H1 (cell line): ENCODE data around the gene SKA1. TPM values are rescaled to one million over a fixed set of nuclear protein-coding genes. Genes with fewer than 3 reads are reported as not detected.

ENCODE experiments used
- CTCF ChIA-PET: fragments of 300-600 bp; sonication (Branson Sonifier 250); formaldehyde crosslinking; loops from one replicate; lab custom pipeline; 2021; ENCODE audit not compliant: partially characterized antibody; lab: Charles Lee
- POLR2A ChIA-PET: fragments of 300-600 bp; sonication (Branson Sonifier 250); formaldehyde crosslinking; loops from one replicate; lab custom pipeline; 2021; ENCODE audit warnings: inconsistent platforms; ENCODE audit not compliant: partially characterized antibody; lab: Charles Lee
- DNase-seq, 2 experiments: peaks; one replicate each; pipeline versions ENCODE4 v3.0.0 to v3.0.0-alpha.2; 2010 to 2022; ENCODE audit warnings: low spot score in 2 of 2, low read depth in 1 of 2, mixed read lengths in 1 of 2
- FAIRE-seq: peaks from 2 replicates; lab custom pipeline; 2011; peaks lifted over from hg19 to GRCh38; lab: Jason Lieb, UNC
- H2AFZ ChIP-seq: 2 replicates; pipeline ENCODE4 v1.8.1; 2012; ENCODE audit warnings: low read length, inconsistent platforms
- H2AK5ac ChIP-seq: 2 replicates; pipeline ENCODE4 v1.6.1; 2013; ENCODE audit warnings: low read depth, low read length
- H2BK120ac ChIP-seq: replicated peaks from 2 replicates; pipeline ENCODE3; 2013; ENCODE audit warnings: low read depth, low read length, inconsistent platforms
- H2BK12ac ChIP-seq: 2 replicates; pipeline ENCODE4 v1.6.1; 2013; ENCODE audit warnings: low read depth, low read length
- H2BK15ac ChIP-seq: 2 replicates; pipeline ENCODE4 v1.6.1; 2013; ENCODE audit warnings: low read length
- H2BK20ac ChIP-seq: 2 replicates; pipeline ENCODE4 v1.6.1; 2013; ENCODE audit warnings: low read length
- H2BK5ac ChIP-seq: 2 replicates; pipeline ENCODE4 v1.6.1; 2013; ENCODE audit warnings: low read depth, low read length
- H3K14ac ChIP-seq: 2 replicates; pipeline ENCODE4 v1.6.1; 2013; ENCODE audit warnings: inconsistent platforms; ENCODE audit not compliant: insufficient read length
- H3K18ac ChIP-seq: 2 replicates; pipeline ENCODE4 v1.6.1; 2013; ENCODE audit warnings: low read length; ENCODE audit errors: extremely low read depth
- H3K23ac ChIP-seq: 2 replicates; pipeline ENCODE4 v1.6.1; 2013; ENCODE audit warnings: inconsistent platforms; ENCODE audit not compliant: insufficient read length
- H3K23me2 ChIP-seq: 2 replicates; pipeline ENCODE4 v1.6.1; 2013; ENCODE audit warnings: low read depth, low read length
- H3K27ac ChIP-seq: 2 replicates; pipeline ENCODE4 v1.6.1; 2011; ENCODE audit warnings: low read depth, low read length, inconsistent platforms
- H3K27me3 ChIP-seq, 4 experiments: replicated peaks in 1 of 4; 1 replicate in 1 of 4; 2 replicates in 3 of 4; pipeline versions ENCODE4 v1.6.1 to v1.8.1; 2011 to 2013; ENCODE audit warnings: low read length in 3 of 4, mild to moderate bottlenecking in 3 of 4, inconsistent platforms in 2 of 4, mixed read lengths in 2 of 4, moderate library complexity in 1 of 4; ENCODE audit not compliant: control insufficient read depth in 3 of 4, insufficient read depth in 3 of 4; ENCODE audit errors: extremely low read depth in 1 of 4
- H3K36me3 ChIP-seq, 4 experiments: 2 replicates each; pipeline versions ENCODE4 v1.6.1 to v1.8.1; 2011 to 2013; ENCODE audit warnings: mild to moderate bottlenecking in 4 of 4, low read length in 3 of 4, moderate library complexity in 2 of 4, control low read depth in 1 of 4, inconsistent platforms in 1 of 4; ENCODE audit not compliant: insufficient read depth in 4 of 4, control insufficient read depth in 2 of 4
- H3K4ac ChIP-seq: replicated peaks from 2 replicates; pipeline ENCODE3; 2013; ENCODE audit warnings: low read length, low read depth, mixed read lengths, inconsistent platforms; ENCODE audit not compliant: insufficient read length
- H3K4me1 ChIP-seq, 4 experiments: replicated peaks in 1 of 4; 1 replicate in 1 of 4; 2 replicates in 3 of 4; pipeline versions ENCODE4 v1.6.1 to v1.8.1; 2011 to 2013; ENCODE audit warnings: low read length in 3 of 4, inconsistent platforms in 2 of 4, mixed read lengths in 1 of 4; ENCODE audit not compliant: insufficient read depth in 4 of 4, control insufficient read depth in 3 of 4
- H3K4me2 ChIP-seq, 2 experiments: 2 replicates each; pipeline versions ENCODE4 v1.6.1 to v1.8.1; 2011 to 2013; ENCODE audit warnings: low read depth in 2 of 2, low read length in 2 of 2, control low read depth in 1 of 2, inconsistent platforms in 1 of 2, mild to moderate bottlenecking in 1 of 2; ENCODE audit not compliant: insufficient read depth in 1 of 2
- H3K4me3 ChIP-seq, 4 experiments: fragments of 200-600, 300-600 bp in 1 of 4; sonication (generic), shearing (Covaris generic), sonication (Bioruptor Twin) in 1 of 4; 2 replicates each; pipeline versions ENCODE4 v1.5.1 to v1.8.1; 2011 to 2016; ENCODE audit warnings: low read length in 4 of 4, low read depth in 3 of 4, control low read depth in 2 of 4, inconsistent platforms in 2 of 4, mild to moderate bottlenecking in 2 of 4, mixed read lengths in 1 of 4, moderate library complexity in 1 of 4; ENCODE audit not compliant: insufficient read depth in 2 of 4; ENCODE audit errors: extremely low read depth in 1 of 4
- H3K56ac ChIP-seq: replicated peaks from 2 replicates; pipeline ENCODE3; 2013; ENCODE audit warnings: low read depth, mild to moderate bottlenecking, mixed read lengths, low read length, inconsistent platforms; ENCODE audit not compliant: insufficient read length
- H3K79me1 ChIP-seq: 2 replicates; pipeline ENCODE4 v1.6.1; 2013; ENCODE audit warnings: low read depth, low read length, control low read depth
- H3K79me2 ChIP-seq, 2 experiments: 2 replicates each; pipeline versions ENCODE4 v1.6.1 to v1.8.1; 2012 to 2013; ENCODE audit warnings: low read length in 2 of 2, mild to moderate bottlenecking in 2 of 2, inconsistent platforms in 1 of 2; ENCODE audit not compliant: insufficient read depth in 2 of 2, control insufficient read depth in 1 of 2
- H3K9ac ChIP-seq, 4 experiments: replicated peaks in 1 of 4; 1 replicate in 1 of 4; 2 replicates in 3 of 4; pipeline versions ENCODE4 v1.6.1 to v1.8.1; 2011 to 2013; ENCODE audit warnings: low read depth in 3 of 4, low read length in 3 of 4, control low read depth in 2 of 4, mild to moderate bottlenecking in 2 of 4, moderate library complexity in 2 of 4, inconsistent platforms in 1 of 4; ENCODE audit errors: extremely low read depth in 1 of 4
- H3K9me3 ChIP-seq, 2 experiments: 2 replicates each; pipeline versions ENCODE4 v1.6.1 to v1.8.1; 2012 to 2013; ENCODE audit warnings: mild to moderate bottlenecking in 2 of 2, moderate library complexity in 2 of 2, control low read depth in 1 of 2, inconsistent platforms in 1 of 2, low read depth in 1 of 2, low read length in 1 of 2, mixed read lengths in 1 of 2; ENCODE audit not compliant: insufficient read depth in 2 of 2
- H4K20me1 ChIP-seq, 2 experiments: replicated peaks in 1 of 2; 2 replicates each; pipeline versions ENCODE3 to v1.8.1; 2011 to 2013; ENCODE audit warnings: inconsistent platforms in 2 of 2, low read length in 2 of 2, mild to moderate bottlenecking in 1 of 2; ENCODE audit not compliant: insufficient read depth in 2 of 2, control insufficient read depth in 1 of 2
- H4K5ac ChIP-seq: 2 replicates; pipeline ENCODE4 v1.6.1; 2013; ENCODE audit warnings: low read length, low read depth, mixed read lengths, inconsistent platforms; ENCODE audit not compliant: insufficient read length
- H4K8ac ChIP-seq: 2 replicates; pipeline ENCODE4 v1.8.0; 2013; ENCODE audit warnings: mild to moderate bottlenecking, moderate library complexity, low read length, inconsistent platforms; ENCODE audit not compliant: insufficient read depth; ENCODE audit errors: extremely low read depth
- H4K91ac ChIP-seq: replicated peaks from 2 replicates; pipeline ENCODE3; 2013; ENCODE audit warnings: low read length, mixed read lengths, inconsistent platforms; ENCODE audit not compliant: insufficient read length
- CTCF ChIP-seq, 3 experiments: IDR thresholded peaks; 1 replicate in 2 of 3; 2 replicates in 1 of 3; pipeline versions ENCODE4 v1.5.1 to v1.6.1; 2011; ENCODE audit warnings: low read length in 3 of 3, mild to moderate bottlenecking in 3 of 3, inconsistent platforms in 2 of 3, low read depth in 1 of 3, moderate library complexity in 1 of 3; ENCODE audit not compliant: insufficient read depth in 1 of 3; ENCODE audit errors: control extremely low read depth in 1 of 3
- EZH2 ChIP-seq: fragments of 200-600 bp; sonication (generic); IDR thresholded peaks from 2 replicates; pipeline ENCODE4 v1.7.1; 2012; ENCODE audit warnings: low read depth, mild to moderate bottlenecking, moderate library complexity, low read length, inconsistent platforms; ENCODE audit not compliant: severe bottlenecking
- MAX ChIP-seq: IDR thresholded peaks from 2 replicates; pipeline ENCODE4 v1.6.1; 2012; ENCODE audit warnings: inconsistent platforms
- RAD21 ChIP-seq, 2 experiments: IDR thresholded peaks in 1 of 2; conservative IDR thresholded peaks in 1 of 2; 2 replicates each; pipeline ENCODE4 v1.6.1; 2011; ENCODE audit warnings: low read depth in 2 of 2, low read length in 2 of 2, improper control_type of control experiment in 1 of 2, inconsistent platforms in 1 of 2, mild to moderate bottlenecking in 1 of 2, moderate library complexity in 1 of 2
- RFX5 ChIP-seq: IDR thresholded peaks from 2 replicates; pipeline ENCODE4 v1.6.1; 2011; ENCODE audit warnings: low read depth, low read length, improper control_type of control experiment, borderline replicate concordance
- SIN3A ChIP-seq, 2 experiments: IDR thresholded peaks in 1 of 2; conservative IDR thresholded peaks in 1 of 2; 2 replicates each; pipeline ENCODE4 v1.6.1; 2011 to 2012; ENCODE audit warnings: low read length in 2 of 2, improper control_type of control experiment in 1 of 2, low read depth in 1 of 2, mild to moderate bottlenecking in 1 of 2
- SP2 ChIP-seq: IDR thresholded peaks from 2 replicates; pipeline ENCODE4 v1.6.1; 2012; ENCODE audit warnings: mild to moderate bottlenecking, low read length, inconsistent platforms
- SUZ12 ChIP-seq: fragments of 200-600 bp; sonication (generic); IDR thresholded peaks from 2 replicates; pipeline ENCODE4 v1.6.1; 2012; ENCODE audit warnings: mild to moderate bottlenecking, inconsistent platforms, low read length, moderate library complexity, mixed read lengths
- TBP ChIP-seq: IDR thresholded peaks from 2 replicates; pipeline ENCODE4 v1.6.1; 2011; ENCODE audit warnings: low read depth, low read length, improper control_type of control experiment
- WGBS, 2 experiments: shearing (Covaris generic) in 1 of 2; methylation state at CpG; one replicate each; pipeline versions ENCODE4 v1.1.6 to v1.1.7; 2013 to 2015; ENCODE audit warnings: low lambda C conversion rate in 2 of 2, mixed read lengths in 2 of 2, inconsistent platforms in 1 of 2, low coverage in 1 of 2, missing lambda C conversion rate in 1 of 2; ENCODE audit not compliant: insufficient replicate concordance in 2 of 2, insufficient coverage in 1 of 2, insufficient read length in 1 of 2; ENCODE audit errors: extremely low coverage in 1 of 2, missing lambda C conversion rate in 1 of 2; 5-methylcytosine and 5-hydroxymethylcytosine counted together
- polyA plus RNA-seq, 7 experiments: library from polyadenylated mRNA; depleted of rRNA in 3 of 7; stranded (reverse) in 5 of 7; unstranded in 2 of 7; fragments of >200 nt in 5 of 7; fragments of 200-250 nt in 2 of 7; gene quantifications; 1 replicate in 5 of 7; 2 replicates in 1 of 7; 4 replicates in 1 of 7; pipeline versions ENCODE4 v1.2.1 to v1.2.3, GENCODE V29; 2011 to 2013; ENCODE audit warnings: missing spikeins in 2 of 7, mixed read lengths in 2 of 7
- total RNA-seq: library from RNA; stranded (reverse); fragmentation: NEBNext Ultra II Directional; extraction: Animal tissue kit (Norgen Biotek cat#: 25700); gene quantifications from 2 replicates; pipeline ENCODE4 v1.2.1, GENCODE V29; 2021

SKA1 gene
- total and polyA plus RNA-seq, 2 of the 8 experiments (the other 6 are each of a cell fraction or from before 2014, with no cell fraction given), result 8.6 to 22.9 TPM

- H4K5ac ChIP-seq, result no peak overlapping the region
- no peak overlapping the region; a peak in 1 of 8 replicates for H3K4me3 ChIP-seq
- POLR2A ChIA-PET, result no interaction called here
- H2BK120ac ChIP-seq, result no peak overlapping the region
- H2AFZ ChIP-seq, result no peak overlapping the region
- H3K79me1 ChIP-seq, result no peaks in the 10 kb centered on the region
- H4K91ac ChIP-seq, result no peak overlapping the region
- H3K14ac ChIP-seq, result no peak overlapping the region
- no peaks in the 10 kb centered on the region for H3K23me2 ChIP-seq
- DNase-seq (peak in 1 of 2 experiments; percentile 77), FAIRE-seq (no peak)
- no peak overlapping the region for H3K27ac ChIP-seq
- no peak overlapping the region for H3K4ac ChIP-seq
- no peak overlapping the region for H3K9ac ChIP-seq
- H3K9me3 ChIP-seq, result no peaks in the 10 kb centered on the region
- H4K20me1 ChIP-seq, result no peaks in the 10 kb centered on the region
- H2BK15ac ChIP-seq, result no peak overlapping the region
- no peaks in the 10 kb centered on the region for H3K36me3 ChIP-seq
- peaks cover 5 to 42% (median 31%) of the 10 kb centered on the region in 4 experiments for H3K4me1 ChIP-seq
- H2BK20ac ChIP-seq, result no peak overlapping the region
- H3K79me2 ChIP-seq, result no peaks in the 10 kb centered on the region
- H3K23ac ChIP-seq, result no peak overlapping the region
- peak overlapping the region; percentile 22; the same call in 1 of the 2 replicates for H4K8ac ChIP-seq
- no peak overlapping the region for H2BK12ac ChIP-seq
- H3K27me3 ChIP-seq, result peaks cover 2 to 28% (median 18%) of the 10 kb centered on the region in 4 experiments; a peak in 5 of 7 replicates
- no peak overlapping the region for H2AK5ac ChIP-seq
- CTCF ChIA-PET, result interaction anchor here (0.7 to 2.2 kb wide), 8 partner anchors 11 to 134 kb away, joined by 3 to 8 read pairs (median 4); no protein-coding TSS in a partner anchor
- H3K18ac ChIP-seq, result no peak overlapping the region
- peak overlapping the region in 1 of 2 experiments; percentile 45; a peak in 2 of 4 replicates for H3K4me2 ChIP-seq
- no peak overlapping the region for H2BK5ac ChIP-seq
- H3K56ac ChIP-seq, result no peak overlapping the region
- 38% methylated on average over 20 of the region's 21 CpGs; no CpG with 5 or more reads in 1 of the 2 experiments for WGBS, 2 experiments
- TF ChIP-seq CTCF (IDR thresholded peaks at IDR 0.05; ENCODE audit: control extremely low read depth in 1 of 3, insufficient read depth in 1 of 3, low read depth in 1 of 3, low read length in 3 of 3) (peak in 2 of 3 experiments; percentile 18 to 33; a peak in 3 of 4 replicates), SIN3A (conservative IDR thresholded peaks at IDR 0.05 in 1 of 2, IDR thresholded peaks at IDR 0.05 in 1 of 2; ENCODE audit: low read depth in 1 of 2, low read length in 2 of 2) (0 out of 4 replicates have a peak, but pooled peaks of 1 of the 2 experiments have one; percentile 44), TBP (no peak), SUZ12 (0 out of 2 replicates have a peak, but pooled peaks have one; percentile 19), SP2 (no peak), RAD21 (IDR thresholded peaks at IDR 0.05 in 1 of 2, conservative IDR thresholded peaks at IDR 0.05 in 1 of 2; ENCODE audit: low read depth in 2 of 2, low read length in 2 of 2) (peak; percentile 30 to 35; a peak in 3 of 4 replicates), RFX5 (no peak), MAX (peak; percentile 50; the same call in 1 of the 2 replicates), EZH2 (no peak)
These were observed 27.0 kb downstream of the SKA1 start for GRCh38 chr18:50401888-50402287.
